T-helper 2 cell treated with Interferon-gamma antibody and Interleukin-4, amounts not matched to agents 5 μg/mL and 100 μg/mL, for 36 hours (primary cell): ENCODE results near the gene EFCAB8.
"Not testable (repeated sequence)": the region's sequence is repeated elsewhere in the genome, so short reads cannot be mapped to it uniquely, and the experiment has no call there.

Experiments used
- DNase-seq: peaks from one replicate; pipeline ENCODE4 v3.0.0; 2021; ENCODE audit warnings: low spot score
- H3K27ac Mint-ChIP-seq: one replicate; pipeline ENCODE4 v1.8.0; 2021; ENCODE audit warnings: mild to moderate bottlenecking, mixed read lengths
- H3K27me3 Mint-ChIP-seq: one replicate; pipeline ENCODE4 v1.8.0; 2021; ENCODE audit warnings: low read depth, mixed read lengths
- H3K36me3 Mint-ChIP-seq: one replicate; pipeline ENCODE4 v1.8.0; 2021; ENCODE audit warnings: low read depth, mixed read lengths
- H3K4me1 Mint-ChIP-seq: one replicate; pipeline ENCODE4 v1.8.0; 2021; ENCODE audit warnings: low read depth, mixed read lengths
- H3K4me3 Mint-ChIP-seq: one replicate; pipeline ENCODE4 v1.8.0; 2022; ENCODE audit warnings: mild to moderate bottlenecking, moderate library complexity, mixed read lengths
- H3K9me3 Mint-ChIP-seq: one replicate; pipeline ENCODE4 v1.8.0; 2021; ENCODE audit warnings: mixed read lengths

Gene EFCAB8

GRCh38 chr20:32904678-32905077, 46.0 kb downstream of the EFCAB8 start:
- not testable (repeated sequence) for H3K9me3 Mint-ChIP-seq, H3K36me3 Mint-ChIP-seq, H3K27me3 Mint-ChIP-seq, DNase-seq, H3K4me1 Mint-ChIP-seq, H3K27ac Mint-ChIP-seq, H3K4me3 Mint-ChIP-seq

- Mint-ChIP-seq H3K36me3 (no peaks in the 10 kb centered on the region), H3K27me3 (no peaks in the 10 kb centered on the region)
These were observed 47.5 kb downstream of the EFCAB8 start for GRCh38 chr20:32906200-32906599.

GRCh38 chr20:32906871-32907495, 48.3 kb downstream of the EFCAB8 start:
- no peak for DNase-seq
- Mint-ChIP-seq H3K4me3 (no peak overlapping the region), H3K4me1 (peaks cover 4% of the 10 kb centered on the region), H3K9me3 (no peaks in the 10 kb centered on the region), H3K27ac (no peak overlapping the region), H3K36me3 (no peaks in the 10 kb centered on the region), H3K27me3 (no peaks in the 10 kb centered on the region)

More at GRCh38 chr20:32906200-32906599, 47.5 kb downstream of the EFCAB8 start:
- Mint-ChIP-seq H3K4me1 (peaks cover 4% of the 10 kb centered on the region), H3K27ac (no peak overlapping the region), H3K9me3 (no peaks in the 10 kb centered on the region), H3K4me3 (no peak overlapping the region)
- no peak for DNase-seq

DNA sequence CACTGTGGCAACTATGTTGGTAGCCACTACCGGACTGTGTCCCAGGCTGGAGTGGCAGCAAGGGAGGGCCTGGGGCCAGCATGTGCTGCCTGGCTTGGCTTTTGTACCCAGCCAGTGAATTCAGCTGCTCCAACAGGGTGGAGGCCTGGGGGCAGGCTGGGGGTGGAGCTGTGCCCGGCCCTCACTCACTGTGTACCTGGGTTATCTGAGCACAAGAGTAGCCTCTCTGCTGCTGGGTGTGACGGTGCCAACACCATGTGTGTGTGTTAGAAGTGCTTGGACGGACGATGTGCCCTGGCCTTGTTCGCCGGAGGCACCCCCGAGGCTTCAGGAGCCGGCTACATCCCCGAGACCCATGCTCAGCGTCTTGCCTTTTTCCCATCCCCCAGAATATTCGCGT, 49.2 kb downstream of the EFCAB8 start:
- Mint-ChIP-seq H3K4me1 (peaks cover 2% of the 10 kb centered on the region), H3K4me3 (no peak overlapping the region), H3K9me3 (no peaks in the 10 kb centered on the region), H3K36me3 (no peaks in the 10 kb centered on the region), H3K27me3 (no peaks in the 10 kb centered on the region), H3K27ac (no peak overlapping the region)
- DNase-seq: no peak

DNA sequence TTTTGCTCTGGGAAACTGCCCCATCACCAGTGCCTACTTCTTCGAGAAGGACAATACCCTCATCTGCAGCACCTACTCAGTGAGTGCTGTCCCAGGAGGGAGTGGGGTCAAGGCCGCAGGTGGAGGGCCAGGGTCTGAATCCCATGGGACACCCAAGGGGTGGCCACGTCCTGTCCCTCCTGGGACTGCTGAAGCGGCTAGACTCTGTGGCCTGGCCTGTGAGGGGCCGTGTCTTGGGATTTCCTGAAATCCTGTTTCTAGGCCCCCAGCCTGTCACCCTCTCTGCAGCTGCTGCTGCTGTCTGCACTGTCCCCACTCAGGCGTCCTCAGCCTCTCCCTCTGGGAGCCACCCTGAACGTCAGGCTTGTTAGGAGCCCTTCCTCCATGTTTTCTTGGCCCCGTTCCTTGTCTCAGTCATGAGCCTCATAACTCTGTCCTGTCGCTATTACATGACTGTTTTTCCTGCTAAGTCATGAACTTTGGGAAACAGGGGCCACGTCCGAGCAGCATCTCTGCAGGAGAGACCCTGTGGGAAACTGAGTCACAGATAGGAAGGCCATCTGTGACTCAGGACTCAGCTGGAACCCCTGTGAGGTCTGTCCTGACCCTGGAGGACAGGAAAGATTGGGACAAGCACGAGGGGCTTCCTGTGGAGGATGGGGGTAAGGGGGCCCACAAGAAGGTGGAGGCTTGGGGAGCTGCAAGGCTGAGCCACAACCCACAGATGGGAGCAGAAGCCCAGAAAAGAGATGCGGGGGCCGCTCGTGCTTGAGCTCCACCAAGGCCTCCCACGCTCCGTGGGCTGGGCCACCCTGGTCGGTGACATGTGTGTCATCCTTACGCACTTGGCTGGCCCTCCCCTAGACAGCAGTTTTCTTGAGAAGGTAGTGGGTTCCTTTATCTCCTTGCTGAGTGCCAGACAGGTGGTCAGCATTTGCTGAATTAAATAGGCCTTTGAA, 49.9 kb downstream of the EFCAB8 start:
- no peak overlapping the region for H3K27ac Mint-ChIP-seq
- peaks cover 2% of the 10 kb centered on the region for H3K4me1 Mint-ChIP-seq
- no peak overlapping the region for H3K4me3 Mint-ChIP-seq
- no peaks in the 10 kb centered on the region for H3K36me3 Mint-ChIP-seq
- H3K27me3 Mint-ChIP-seq: no peaks in the 10 kb centered on the region
- DNase-seq: no peak
- H3K9me3 Mint-ChIP-seq: no peaks in the 10 kb centered on the region

GRCh38 chr20:32909451-32909850, 50.7 kb downstream of the EFCAB8 start:
- H3K36me3 Mint-ChIP-seq: no peaks in the 10 kb centered on the region
- H3K27me3 Mint-ChIP-seq: no peaks in the 10 kb centered on the region
- no peak overlapping the region for H3K4me3 Mint-ChIP-seq
- H3K9me3 Mint-ChIP-seq: peaks cover 3% of the 10 kb centered on the region
- peaks cover 2% of the 10 kb centered on the region for H3K4me1 Mint-ChIP-seq
- no peak overlapping the region for H3K27ac Mint-ChIP-seq
- DNase-seq: no peak

- Mint-ChIP-seq H3K9me3 (peaks cover 5% of the 10 kb centered on the region), H3K27ac (no peak overlapping the region), H3K36me3 (peaks cover under 1% of the 10 kb centered on the region), H3K27me3 (no peaks in the 10 kb centered on the region), H3K4me3 (no peak overlapping the region), H3K4me1 (no peaks in the 10 kb centered on the region)
- DNase-seq: no peak
These were observed 51.3 kb downstream of the EFCAB8 start for GRCh38 chr20:32909896-32910571.

- H3K4me3 Mint-ChIP-seq: no peak overlapping the region
- H3K36me3 Mint-ChIP-seq: peaks cover 2% of the 10 kb centered on the region
- no peak for DNase-seq
- peaks cover 19% of the 10 kb centered on the region for H3K9me3 Mint-ChIP-seq
- no peaks in the 10 kb centered on the region for H3K4me1 Mint-ChIP-seq
- H3K27ac Mint-ChIP-seq: no peak overlapping the region
- no peaks in the 10 kb centered on the region for H3K27me3 Mint-ChIP-seq
These were observed 52.6 kb downstream of the EFCAB8 start for GRCh38 chr20:32911355-32911754.

GRCh38 chr20:32912688-32913087, 54.0 kb downstream of the EFCAB8 start:
- Mint-ChIP-seq H3K9me3 (peaks cover 24% of the 10 kb centered on the region), H3K4me1 (no peaks in the 10 kb centered on the region), H3K36me3 (peaks cover 2% of the 10 kb centered on the region), H3K4me3 (no peak overlapping the region), H3K27ac (no peak overlapping the region), H3K27me3 (no peaks in the 10 kb centered on the region)
- no peak for DNase-seq

DNA sequence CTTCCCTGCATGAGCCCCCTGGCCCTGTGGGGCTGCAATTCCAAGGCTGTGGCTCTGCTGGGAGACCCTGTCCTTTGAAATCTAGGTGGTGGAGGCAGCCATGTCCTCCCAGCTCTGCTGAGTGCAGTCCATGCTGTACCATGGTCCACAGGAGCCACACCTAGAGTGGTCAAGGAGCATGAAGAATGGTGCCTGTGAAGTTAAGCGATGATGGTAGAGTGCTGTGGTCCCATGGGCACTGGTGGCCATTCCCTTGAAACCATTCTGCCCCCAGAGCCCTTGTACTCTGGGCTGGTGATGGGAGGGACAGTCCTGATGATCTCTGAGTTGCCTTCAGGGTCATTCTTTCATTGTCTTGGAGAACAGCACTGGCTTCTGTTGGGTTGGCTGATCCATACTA, 55.3 kb downstream of the EFCAB8 start:
- H3K27ac Mint-ChIP-seq: no peak overlapping the region
- H3K4me3 Mint-ChIP-seq: no peak overlapping the region
- no peaks in the 10 kb centered on the region for H3K27me3 Mint-ChIP-seq
- no peaks in the 10 kb centered on the region for H3K4me1 Mint-ChIP-seq
- H3K36me3 Mint-ChIP-seq: peaks cover 2% of the 10 kb centered on the region
- H3K9me3 Mint-ChIP-seq: peaks cover 24% of the 10 kb centered on the region
- DNase-seq: no peak

GRCh38 chr20:32917191-32917950, 58.6 kb downstream of the EFCAB8 start:
- no peak overlapping the region for H3K27ac Mint-ChIP-seq
- H3K4me3 Mint-ChIP-seq: no peak overlapping the region
- H3K36me3 Mint-ChIP-seq: peaks cover 2% of the 10 kb centered on the region
- no peak for DNase-seq
- H3K9me3 Mint-ChIP-seq: peaks cover 24% of the 10 kb centered on the region
- H3K4me1 Mint-ChIP-seq: no peaks in the 10 kb centered on the region
- no peaks in the 10 kb centered on the region for H3K27me3 Mint-ChIP-seq

- Mint-ChIP-seq H3K9me3 (peaks cover 24% of the 10 kb centered on the region), H3K4me3 (no peak overlapping the region), H3K4me1 (no peaks in the 10 kb centered on the region), H3K36me3 (peaks cover 2% of the 10 kb centered on the region), H3K27me3 (no peaks in the 10 kb centered on the region), H3K27ac (no peak overlapping the region)
- no peak for DNase-seq
These were observed 59.6 kb downstream of the EFCAB8 start for GRCh38 chr20:32918296-32918695.

DNA sequence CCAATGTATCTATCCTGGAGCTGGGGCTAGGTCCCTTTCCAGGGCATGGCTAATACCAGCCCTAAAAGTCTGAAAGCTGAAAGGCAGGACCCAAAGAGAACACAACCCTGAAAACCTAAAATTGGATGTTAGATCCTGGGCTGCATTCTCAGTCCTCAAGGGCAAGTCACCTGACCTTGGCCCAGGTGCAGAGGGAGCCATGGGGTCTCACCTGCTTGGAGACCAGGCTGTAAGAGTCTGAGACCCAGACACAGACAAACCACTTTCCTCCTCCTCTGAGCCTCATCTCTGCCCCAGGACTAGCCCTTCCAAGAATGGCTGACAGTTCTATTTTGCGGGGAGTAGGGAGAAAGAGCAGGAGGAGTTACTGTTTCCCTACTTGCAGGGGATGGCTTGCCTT, 60.0 kb downstream of the EFCAB8 start:
- H3K4me1 Mint-ChIP-seq: no peaks in the 10 kb centered on the region
- H3K4me3 Mint-ChIP-seq: no peak overlapping the region
- no peak for DNase-seq
- H3K9me3 Mint-ChIP-seq: peaks cover 24% of the 10 kb centered on the region
- peaks cover 2% of the 10 kb centered on the region for H3K36me3 Mint-ChIP-seq
- no peak overlapping the region for H3K27ac Mint-ChIP-seq
- H3K27me3 Mint-ChIP-seq: no peaks in the 10 kb centered on the region
